ENCODE data around the gene PTPRN2.

- TF ChIP-seq CTCF (IDR thresholded peaks at IDR 0.05) = no peak
- TF ChIP-seq POLR2A (IDR thresholded peaks at IDR 0.05) = no peak
Observed at GRCh38 chr7:157514746-157515145, 1072.9 kb downstream of the PTPRN2 start.
